EH (cell line): ENCODE measurements around the gene SKAP1.
"Not testable (repeated sequence)": the region's sequence is repeated elsewhere in the genome, so short reads cannot be mapped to it uniquely, and the experiment has no call there.

Experiments used
- DNase-seq: peaks from one replicate; pipeline ENCODE4 v3.0.0-alpha.2; 2015; ENCODE audit warnings: low read depth

The SKAP1 gene

GRCh38 chr17:48207776-48208544 lies 222.1 kb downstream of the SKAP1 start:
- no peak for DNase-seq

GRCh38 chr17:48207036-48207435 lies 223.0 kb downstream of the SKAP1 start:
- peak; percentile 28 for DNase-seq

GRCh38 chr17:48202959-48203358 lies 227.1 kb downstream of the SKAP1 start:
- DNase-seq: peak; percentile 59

GRCh38 chr17:48198950-48199541 lies 231.0 kb downstream of the SKAP1 start:
- DNase-seq: no peak

GRCh38 chr17:48195910-48196309 lies 234.1 kb downstream of the SKAP1 start:
- no peak for DNase-seq

- DNase-seq: peak; percentile 90
Observed at GRCh38 chr17:48194097-48194550, 235.9 kb downstream of the SKAP1 start.

- DNase-seq: peak; percentile 27
Observed at GRCh38 chr17:48192321-48192731, 237.7 kb downstream of the SKAP1 start.

GRCh38 chr17:48191362-48191761 lies 238.7 kb downstream of the SKAP1 start:
- no peak for DNase-seq

- no peak for DNase-seq
Observed at GRCh38 chr17:48190871-48191270, 239.1 kb downstream of the SKAP1 start.

- DNase-seq: no peak
Observed at GRCh38 chr17:48187872-48188608, 242.0 kb downstream of the SKAP1 start.

- not testable (repeated sequence) for DNase-seq
Observed at GRCh38 chr17:48186317-48186716, 243.7 kb downstream of the SKAP1 start.

- no peak for DNase-seq
Observed at GRCh38 chr17:48184721-48185120, 245.3 kb downstream of the SKAP1 start.

GRCh38 chr17:48181653-48182052 lies 248.4 kb downstream of the SKAP1 start:
- peak; percentile 50 for DNase-seq

GRCh38 chr17:48180842-48181629 lies 249.0 kb downstream of the SKAP1 start:
- no peak for DNase-seq

- peak; percentile 80 for DNase-seq
Observed at GRCh38 chr17:48179071-48179945, 250.7 kb downstream of the SKAP1 start.

GRCh38 chr17:48178317-48178716 lies 251.7 kb downstream of the SKAP1 start:
- DNase-seq: no peak

- no peak for DNase-seq
Observed at GRCh38 chr17:48177816-48178215, 252.2 kb downstream of the SKAP1 start.

GRCh38 chr17:48176471-48176855 lies 253.6 kb downstream of the SKAP1 start:
- no peak for DNase-seq

GRCh38 chr17:48175692-48176470 lies 254.1 kb downstream of the SKAP1 start:
- DNase-seq: peak; percentile 92

- no peak for DNase-seq
Observed at GRCh38 chr17:48174833-48175523, 255.0 kb downstream of the SKAP1 start.
